GM12874 (cell line): ENCODE results near the gene SPNS3.

Experiments used
- CTCF ChIP-seq: IDR thresholded peaks from 2 replicates; pipeline ENCODE4 v1.5.1; 2011; ENCODE audit warnings: low read depth, mild to moderate bottlenecking, control low read depth, low read length, moderate library complexity; ENCODE audit not compliant: insufficient read depth

SPNS3 gene

DNA sequence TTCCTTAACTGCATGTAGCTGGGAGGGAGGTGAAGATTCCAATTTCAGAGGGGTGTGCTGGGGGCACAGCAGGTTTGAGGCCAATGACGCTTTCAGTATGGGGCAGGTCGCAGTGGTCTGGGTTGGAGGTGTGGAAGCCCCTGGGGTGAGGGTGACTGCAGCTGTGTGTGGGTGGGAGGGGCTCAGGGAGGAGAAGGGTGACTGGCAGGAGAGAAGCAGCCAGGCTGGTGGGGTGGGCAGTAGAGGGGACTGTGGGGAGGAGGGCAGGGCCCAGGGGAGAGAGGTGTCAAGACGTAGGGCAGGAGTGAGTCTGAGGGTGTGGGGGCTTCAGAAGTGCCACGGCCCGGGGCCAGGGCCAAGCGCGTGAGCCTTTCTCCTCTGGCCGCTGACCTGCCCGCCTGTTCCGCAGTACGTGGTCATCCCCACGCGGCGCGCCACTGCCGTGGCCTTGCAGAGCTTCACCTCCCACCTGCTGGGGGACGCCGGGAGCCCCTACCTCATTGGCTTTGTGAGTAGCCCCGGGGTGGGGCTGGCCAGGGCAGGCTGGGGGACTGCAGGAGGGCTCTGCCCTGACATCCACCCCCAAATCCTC, 102.0 kb downstream of the SPNS3 start:
- TF ChIP-seq CTCF: no peak

GRCh38 chr17:4536259-4536741, 102.6 kb downstream of the SPNS3 start:
- no peak for TF ChIP-seq CTCF

DNA sequence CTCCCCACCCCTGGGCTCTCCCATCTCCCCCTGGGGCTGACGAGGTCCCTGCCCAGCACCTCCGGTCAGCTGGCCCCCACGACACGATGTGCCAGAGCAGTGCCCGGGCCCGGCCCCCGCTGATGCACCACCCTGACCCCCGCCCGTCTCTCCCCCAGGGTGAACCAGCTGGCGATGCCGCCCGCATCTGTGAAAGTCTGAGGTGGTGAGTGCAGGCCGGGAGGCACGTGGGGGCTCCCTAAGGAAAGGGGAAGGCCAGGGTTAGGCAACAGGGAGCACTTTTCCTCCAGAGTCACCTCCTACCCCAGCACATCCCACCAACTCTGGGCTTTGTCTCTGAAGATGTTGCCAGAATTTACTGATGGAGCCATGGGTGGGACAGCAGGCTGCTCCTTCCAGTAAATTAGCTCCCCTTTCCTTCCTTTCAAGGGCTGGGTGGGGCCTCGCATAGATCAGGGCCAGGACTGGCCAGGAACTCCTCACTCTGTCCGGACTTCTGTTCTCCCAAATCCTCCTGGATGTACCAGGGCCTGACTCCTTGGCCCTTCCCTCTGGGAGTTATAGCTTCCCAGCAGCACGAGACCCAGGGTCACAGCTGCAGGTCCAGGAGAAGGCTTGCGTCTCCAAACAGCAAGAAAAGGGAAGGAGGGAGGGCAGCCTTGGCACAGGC, 103.1 kb downstream of the SPNS3 start:
- no peak for TF ChIP-seq CTCF
